Pancreas (tissue), 10 donors: ENCODE data around the gene PLEKHA1. TPM values are rescaled to one million over a fixed set of nuclear protein-coding genes. Genes with fewer than 3 reads are reported as not detected.

Experiments used
- ATAC-seq, 4 donors: fragments of 200-7000 bp; cut with Tn5 transposase; one replicate each; pipeline versions ENCODE4 v1.8.0 to v1.9.1; 2020; ENCODE audit warnings: mild to moderate bottlenecking in 4 of 4, moderate library complexity in 4 of 4
- DNase-seq, 6 donors: peaks; one replicate each; pipeline ENCODE4 v3.0.0-alpha.2; 2020
- FAIRE-seq: peaks from 2 replicates; lab custom pipeline; 2012; peaks lifted over from hg19 to GRCh38; lab: Jason Lieb, UNC
- H3K27ac ChIP-seq, 4 donors: fragments of 200-600 bp; sonication (generic); 1 replicate in 3 of 4; 2 replicates in 1 of 4; pipeline versions ENCODE4 v1.5.0 to v1.8.0; 2020
- H3K27me3 ChIP-seq, 4 donors: fragments of 200-600 bp; one replicate each; pipeline ENCODE4 v1.8.0; 2021
- H3K36me3 ChIP-seq, 3 donors: fragments of 200-600 bp; sonication (generic) in 1 of 3; one replicate each; pipeline versions ENCODE4 v1.5.0 to v1.8.0; 2020 to 2021
- H3K4me1 ChIP-seq, 3 donors: fragments of 200-600 bp; one replicate each; pipeline ENCODE4 v1.8.0; 2021
- H3K4me3 ChIP-seq, 4 donors: fragments of 200-600 bp; sonication (generic) in 2 of 4; one replicate each; pipeline versions ENCODE4 v1.5.0 to v1.8.0; 2020 to 2021
- H3K9me3 ChIP-seq, 4 donors: fragments of 200-600 bp; one replicate each; pipeline ENCODE4 v1.8.0; 2021
- WGBS, 2 donors: extraction: QIAGEN DNeasy Blood & Tissue Kit; methylation state at CpG; one replicate each; pipeline ENCODE4 v1.1.7; 2013; 5-methylcytosine and 5-hydroxymethylcytosine counted together
- intact Hi-C, 3 donors: fragments of 100-400 bp; cut with DNase I; formaldehyde crosslinking; loops; one replicate each; pipeline versions ENCODE4 v1.11.1 to v1.14.2; 2022
- polyA plus RNA-seq, 2 donors: library from polyadenylated mRNA; stranded (reverse); fragments of 200-250 nt; gene quantifications; one replicate each; pipeline ENCODE4 v1.2.3, GENCODE V29; 2013
- total RNA-seq, 6 donors: library from RNA; stranded (reverse); fragmentation: NEBNext Ultra II Directional in 4 of 6; extraction: Animal tissue kit (Norgen Biotek cat#: 25700) in 4 of 6; gene quantifications; one replicate each; pipeline versions ENCODE4 v1.2.1 to v1.2.4, GENCODE V29; 2021 to 2023
- TF ChIP-seq, protein P1 (sequence below), 4 donors: fragments of 200-600 bp; sonication (generic) in 3 of 4; IDR thresholded peaks; one replicate each; pipeline versions ENCODE4 v1.5.0 to v1.8.0; 2021; ENCODE audit warnings: antibody characterized with exemption in 4 of 4
- donor health status: healthy with polysubstance abuse.
- donor health status: DM: no; HTN: no; CAD: no; lungs with moderate emphysema.
- donor health status: DM: no; HTN: no; CAD: no.
- donor health status: control.
- donor health status: control.
- donor health status: Bipolar disorder and iron deficiency.
- donor health status: DM: yes; HTN: yes; CAD: no.
- donor health status: DM: no; HTN: no; CAD: no.
- donor health status: DM: no; HTN: no; CAD: no.
- donor health status: DM: yes; HTN: yes; CAD: no.

PLEKHA1 gene
- total and polyA plus RNA-seq, 8 donors: 8.8 to 31.6 (median 20.4) TPM

GRCh38 chr10:122331615-122332446 lies 42.7 kb upstream of the PLEKHA1 start:
- H3K27me3 ChIP-seq: no peaks in the 10 kb centered on the region
- intact Hi-C loops: no loop called here
- 38 to 41% methylated on average over 16 of the region's 16 CpGs for WGBS, 2 donors
- H3K27ac ChIP-seq: peak overlapping the region in 3 of 4 donors; percentile 22 to 76 (median 29)
- TF ChIP-seq, protein P1, sequence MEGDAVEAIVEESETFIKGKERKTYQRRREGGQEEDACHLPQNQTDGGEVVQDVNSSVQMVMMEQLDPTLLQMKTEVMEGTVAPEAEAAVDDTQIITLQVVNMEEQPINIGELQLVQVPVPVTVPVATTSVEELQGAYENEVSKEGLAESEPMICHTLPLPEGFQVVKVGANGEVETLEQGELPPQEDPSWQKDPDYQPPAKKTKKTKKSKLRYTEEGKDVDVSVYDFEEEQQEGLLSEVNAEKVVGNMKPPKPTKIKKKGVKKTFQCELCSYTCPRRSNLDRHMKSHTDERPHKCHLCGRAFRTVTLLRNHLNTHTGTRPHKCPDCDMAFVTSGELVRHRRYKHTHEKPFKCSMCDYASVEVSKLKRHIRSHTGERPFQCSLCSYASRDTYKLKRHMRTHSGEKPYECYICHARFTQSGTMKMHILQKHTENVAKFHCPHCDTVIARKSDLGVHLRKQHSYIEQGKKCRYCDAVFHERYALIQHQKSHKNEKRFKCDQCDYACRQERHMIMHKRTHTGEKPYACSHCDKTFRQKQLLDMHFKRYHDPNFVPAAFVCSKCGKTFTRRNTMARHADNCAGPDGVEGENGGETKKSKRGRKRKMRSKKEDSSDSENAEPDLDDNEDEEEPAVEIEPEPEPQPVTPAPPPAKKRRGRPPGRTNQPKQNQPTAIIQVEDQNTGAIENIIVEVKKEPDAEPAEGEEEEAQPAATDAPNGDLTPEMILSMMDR (IDR thresholded peaks at IDR 0.05): no peak
- H3K4me1 ChIP-seq: peaks cover 0 to 4% (median 0%) of the 10 kb centered on the region in 3 donors
- FAIRE-seq (no peak), DNase-seq (no peak), ATAC-seq (peak; percentile 61 to 94 (median 86))
- no peaks in the 10 kb centered on the region for H3K9me3 ChIP-seq
- H3K4me3 ChIP-seq: no peak overlapping the region
- H3K36me3 ChIP-seq: no peaks in the 10 kb centered on the region

- WGBS, 2 donors: 72 to 79% methylated on average over 4 of the region's 4 CpGs
- no peak overlapping the region for H3K27ac ChIP-seq
- intact Hi-C loops: no loop called here
- ATAC-seq (no peak), FAIRE-seq (no peak), DNase-seq (no peak)
- no peaks in the 10 kb centered on the region for H3K36me3 ChIP-seq
- peaks cover 0 to 4% (median 0%) of the 10 kb centered on the region in 3 donors for H3K4me1 ChIP-seq
- H3K27me3 ChIP-seq: no peaks in the 10 kb centered on the region
- H3K4me3 ChIP-seq: no peak overlapping the region
- H3K9me3 ChIP-seq: no peaks in the 10 kb centered on the region
- TF ChIP-seq, protein P1 (IDR thresholded peaks at IDR 0.05): no peak
These were observed 41.5 kb upstream of the PLEKHA1 start for GRCh38 chr10:122333037-122333436.

GRCh38 chr10:122336332-122336731 lies 38.2 kb upstream of the PLEKHA1 start:
- no peaks in the 10 kb centered on the region for H3K27me3 ChIP-seq
- H3K27ac ChIP-seq: no peak overlapping the region
- no peak for ATAC-seq
- no peak for FAIRE-seq
- H3K36me3 ChIP-seq: no peaks in the 10 kb centered on the region
- H3K4me3 ChIP-seq: no peak overlapping the region
- no peaks in the 10 kb centered on the region for H3K9me3 ChIP-seq
- peaks cover 0 to 4% (median 0%) of the 10 kb centered on the region in 3 donors for H3K4me1 ChIP-seq
- TF ChIP-seq, protein P1 (IDR thresholded peaks at IDR 0.05): no peak
- intact Hi-C loops: no loop called here
- DNase-seq: no peak
- WGBS, 2 donors: 83 to 87% methylated on average over 10 of the region's 10 CpGs

GRCh38 chr10:122336961-122337360 lies 37.5 kb upstream of the PLEKHA1 start:
- H3K27ac ChIP-seq: no peak overlapping the region
- H3K36me3 ChIP-seq: no peaks in the 10 kb centered on the region
- DNase-seq: no peak
- ATAC-seq: no peak
- H3K4me3 ChIP-seq: no peak overlapping the region
- peaks cover 0 to 4% (median 0%) of the 10 kb centered on the region in 3 donors for H3K4me1 ChIP-seq
- no peak for FAIRE-seq
- H3K27me3 ChIP-seq: no peaks in the 10 kb centered on the region
- 74 to 75% methylated on average over 3 of the region's 3 CpGs for WGBS, 2 donors
- H3K9me3 ChIP-seq: no peaks in the 10 kb centered on the region
- TF ChIP-seq, protein P1 (IDR thresholded peaks at IDR 0.05): no peak
- intact Hi-C loops: no loop called here
